ENCODE measurements around the gene SLC6A4. TPM values are rescaled to one million over a fixed set of nuclear protein-coding genes. Genes with fewer than 3 reads are reported as not detected.
A peak's percentile ranks its signal among the peaks of the same experiment; 100 is the strongest.

SLC6A4 gene
- total RNA-seq, 1 donor from 2014 or later: not detected

GRCh38 chr17:30236297-30236624 is 764 bp upstream of the SLC6A4 start:
- TF ChIP-seq CTCF (conservative IDR thresholded peaks at IDR 0.05): no peak
- Mint-ChIP-seq H3K4me3 (peak overlapping the region; percentile 74), H3K9me3 (peaks cover 6% of the 10 kb centered on the region), H3K27ac (ENCODE audit: unreplicated experiment) (no peak overlapping the region), H3K27me3 (ENCODE audit: low read depth) (peaks cover 89% of the 10 kb centered on the region), H3K4me1 (peaks cover 8% of the 10 kb centered on the region), H3K36me3 (ENCODE audit: low read depth) (peaks cover 3% of the 10 kb centered on the region)
- DNase-seq (ENCODE audit: low read depth, low spot score): no peak

- Mint-ChIP-seq H3K9me3 (peaks cover 1% of the 10 kb centered on the region), H3K27ac (ENCODE audit: unreplicated experiment) (no peak overlapping the region), H3K4me1 (peaks cover 8% of the 10 kb centered on the region), H3K36me3 (ENCODE audit: low read depth) (peaks cover 3% of the 10 kb centered on the region), H3K27me3 (ENCODE audit: low read depth) (peaks cover 92% of the 10 kb centered on the region), H3K4me3 (peak overlapping the region; percentile 47)
- DNase-seq (ENCODE audit: low read depth, low spot score): no peak
- no peak for TF ChIP-seq CTCF (conservative IDR thresholded peaks at IDR 0.05)
Measured at GRCh38 chr17:30234964-30235363, 533 bp downstream of the SLC6A4 start.

GRCh38 chr17:30234296-30234695 is 1.2 kb downstream of the SLC6A4 start:
- H3K36me3 Mint-ChIP-seq (ENCODE audit: low read depth): no peaks in the 10 kb centered on the region
- H3K4me1 Mint-ChIP-seq: peaks cover 8% of the 10 kb centered on the region
- TF ChIP-seq CTCF (conservative IDR thresholded peaks at IDR 0.05): no peak
- no peak overlapping the region for H3K4me3 Mint-ChIP-seq
- no peak for DNase-seq (ENCODE audit: low read depth, low spot score)
- no peaks in the 10 kb centered on the region for H3K9me3 Mint-ChIP-seq
- H3K27me3 Mint-ChIP-seq (ENCODE audit: low read depth): peaks cover 91% of the 10 kb centered on the region
- no peak overlapping the region for H3K27ac Mint-ChIP-seq (ENCODE audit: unreplicated experiment)

DNA sequence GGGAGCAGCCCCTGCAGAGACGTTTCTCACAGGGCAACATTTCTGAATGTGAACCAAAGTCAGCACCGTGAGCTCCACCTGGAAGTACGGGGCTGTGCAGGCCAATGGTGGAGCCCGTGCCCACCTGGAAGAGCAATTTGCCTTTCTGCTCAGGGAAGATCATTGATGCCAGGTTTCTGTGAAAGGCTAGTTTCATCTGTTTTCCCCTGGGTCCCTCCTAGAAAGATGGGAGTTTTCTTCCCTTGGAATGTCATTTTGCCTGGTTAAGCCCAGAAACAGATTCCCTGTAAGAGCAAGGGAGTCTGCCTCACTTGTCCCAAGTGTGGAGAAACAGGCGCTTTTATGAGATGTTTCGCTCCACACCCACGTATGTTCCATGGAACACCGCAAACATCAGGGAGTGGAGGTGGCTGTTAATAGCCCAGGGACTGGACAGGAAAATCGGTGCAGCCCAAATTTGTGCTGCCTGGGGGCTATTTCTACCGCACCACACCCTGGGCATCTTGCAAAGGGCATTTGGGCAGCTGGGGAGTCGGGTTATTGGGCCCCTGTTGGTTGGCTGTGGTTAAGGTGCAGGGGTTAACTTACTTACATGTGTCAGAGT is 2.6 kb downstream of the SLC6A4 start:
- Mint-ChIP-seq H3K4me1 (peaks cover 8% of the 10 kb centered on the region), H3K9me3 (no peaks in the 10 kb centered on the region), H3K36me3 (ENCODE audit: low read depth) (no peaks in the 10 kb centered on the region), H3K4me3 (no peak overlapping the region), H3K27me3 (ENCODE audit: low read depth) (peaks cover 87% of the 10 kb centered on the region), H3K27ac (ENCODE audit: unreplicated experiment) (no peak overlapping the region)
- DNase-seq (ENCODE audit: low read depth, low spot score): no peak
- TF ChIP-seq CTCF (conservative IDR thresholded peaks at IDR 0.05): no peak

- Mint-ChIP-seq H3K9me3 (no peaks in the 10 kb centered on the region), H3K36me3 (ENCODE audit: low read depth) (no peaks in the 10 kb centered on the region), H3K27me3 (ENCODE audit: low read depth) (peaks cover 80% of the 10 kb centered on the region), H3K4me1 (peaks cover 9% of the 10 kb centered on the region), H3K4me3 (no peak overlapping the region), H3K27ac (ENCODE audit: unreplicated experiment) (no peak overlapping the region)
- DNase-seq (ENCODE audit: low read depth, low spot score): no peak
- TF ChIP-seq CTCF (conservative IDR thresholded peaks at IDR 0.05): no peak
Measured at GRCh38 chr17:30232015-30232823, 3.3 kb downstream of the SLC6A4 start.
